ENCODE results near the gene GLYR1.
A peak's percentile ranks its signal among the peaks of the same experiment; 100 is the strongest.

GLYR1 gene

DNA sequence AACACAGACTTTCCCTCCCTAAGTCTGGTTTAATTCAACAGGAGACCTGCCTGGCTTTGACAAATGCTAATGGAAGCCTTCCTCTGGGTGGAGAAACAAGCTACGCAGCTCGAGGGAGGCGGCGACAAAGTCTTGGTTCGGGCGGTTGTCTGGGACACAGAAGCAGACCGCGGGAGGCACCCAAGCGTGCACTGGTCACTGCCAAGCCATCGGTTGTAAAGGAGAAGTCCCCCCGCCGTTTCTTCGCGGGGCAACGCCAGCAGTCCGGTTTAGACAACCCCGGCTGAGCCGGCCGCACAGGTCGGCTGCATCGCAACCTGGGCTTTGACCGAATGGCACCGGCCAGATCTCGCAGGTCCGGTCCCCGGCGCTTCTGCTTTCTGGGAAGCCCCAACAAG lies 586 bp downstream of the GLYR1 start:
- Histone ChIP-seq H3K36me3 (ENCODE audit: control insufficient read depth, insufficient read depth, low read length) (peaks cover 35% of the 10 kb centered on the region), H3K4me1 (ENCODE audit: control insufficient read depth, insufficient read depth, low read length) (peaks cover 4% of the 10 kb centered on the region; the same call in 1 of the 2 replicates), H3K9ac (ENCODE audit: low read length) (peak overlapping the region; percentile 98), H3K4me3 (ENCODE audit: low read depth, low read length) (peak overlapping the region; percentile 72), H3K27me3 (ENCODE audit: control insufficient read depth, insufficient read depth, low read length) (no peaks in the 10 kb centered on the region), H3K9me3 (ENCODE audit: control insufficient read depth, insufficient read depth, low read depth, low read length) (no peaks in the 10 kb centered on the region), H3K27ac (ENCODE audit: low read depth, low read length) (peak overlapping the region; percentile 98)

GRCh38 chr16:4840984-4841383 lies 6.1 kb downstream of the GLYR1 start:
- Histone ChIP-seq H3K36me3 (ENCODE audit: control insufficient read depth, insufficient read depth, low read length) (peaks cover 87% of the 10 kb centered on the region), H3K27ac (ENCODE audit: low read depth, low read length) (no peak overlapping the region)

GRCh38 chr16:4839942-4840341 lies 7.1 kb downstream of the GLYR1 start:
- Histone ChIP-seq H3K9me3 (ENCODE audit: control insufficient read depth, insufficient read depth, low read depth, low read length) (no peaks in the 10 kb centered on the region), H3K27ac (ENCODE audit: low read depth, low read length) (no peak overlapping the region), H3K9ac (ENCODE audit: low read length) (no peak overlapping the region), H3K4me1 (ENCODE audit: control insufficient read depth, insufficient read depth, low read length) (no peaks in the 10 kb centered on the region), H3K36me3 (ENCODE audit: control insufficient read depth, insufficient read depth, low read length) (peaks cover 88% of the 10 kb centered on the region), H3K4me3 (ENCODE audit: low read depth, low read length) (no peak overlapping the region), H3K27me3 (ENCODE audit: control insufficient read depth, insufficient read depth, low read length) (no peaks in the 10 kb centered on the region)

More at GRCh38 chr16:4840984-4841383, 6.1 kb downstream of the GLYR1 start:
- H3K27me3 ChIP-seq (ENCODE audit: control insufficient read depth, insufficient read depth, low read length) = no peaks in the 10 kb centered on the region
- no peaks in the 10 kb centered on the region for H3K9me3 ChIP-seq (ENCODE audit: control insufficient read depth, insufficient read depth, low read depth, low read length)
- no peak overlapping the region for H3K4me3 ChIP-seq (ENCODE audit: low read depth, low read length)
- 0 out of 2 replicates have a peak, but pooled peaks cover under 1% of the 10 kb centered on the region for H3K4me1 ChIP-seq (ENCODE audit: control insufficient read depth, insufficient read depth, low read length)
- H3K9ac ChIP-seq (ENCODE audit: low read length) = no peak overlapping the region

DNA sequence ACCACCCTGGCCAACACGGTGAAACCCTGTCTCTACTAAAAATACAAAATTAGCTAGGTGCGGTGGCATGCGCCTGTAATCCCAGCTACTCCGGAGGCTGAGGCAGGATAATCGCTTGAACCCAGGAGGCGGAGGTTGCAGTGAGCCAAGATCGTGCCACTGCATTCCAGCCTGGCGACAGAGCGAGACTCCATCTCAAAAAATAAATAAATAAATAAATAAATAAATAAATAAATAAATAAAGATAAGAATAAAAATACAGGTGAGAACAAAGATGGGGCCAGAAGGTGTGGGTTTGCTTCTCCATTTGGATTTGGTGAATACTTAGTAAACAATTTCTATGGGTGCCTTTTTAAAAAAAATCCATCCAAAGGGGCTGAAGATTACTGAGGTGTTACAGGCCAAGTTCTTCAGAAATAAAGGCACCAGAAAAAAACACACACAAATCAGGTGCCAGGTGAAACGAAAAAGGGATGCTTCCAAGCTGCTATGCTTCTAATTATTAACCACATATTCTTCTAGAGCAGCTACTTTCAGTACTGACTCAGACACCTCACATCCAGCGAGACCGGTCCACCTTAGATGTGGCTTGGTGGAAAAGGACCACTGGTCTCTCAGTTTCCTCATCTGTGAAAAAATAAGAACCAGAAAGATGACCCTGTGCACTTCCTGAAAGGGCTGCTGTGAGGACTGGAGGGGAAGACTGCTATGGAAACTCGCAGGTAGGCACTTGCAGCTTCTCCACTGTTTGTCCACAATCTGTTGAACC lies 9.2 kb downstream of the GLYR1 start:
- Histone ChIP-seq H3K36me3 (ENCODE audit: control insufficient read depth, insufficient read depth, low read length) (peaks cover 86% of the 10 kb centered on the region), H3K4me3 (ENCODE audit: low read depth, low read length) (no peak overlapping the region), H3K9ac (ENCODE audit: low read length) (no peak overlapping the region), H3K4me1 (ENCODE audit: control insufficient read depth, insufficient read depth, low read length) (no peaks in the 10 kb centered on the region), H3K27ac (ENCODE audit: low read depth, low read length) (no peak overlapping the region), H3K9me3 (ENCODE audit: control insufficient read depth, insufficient read depth, low read depth, low read length) (no peaks in the 10 kb centered on the region), H3K27me3 (ENCODE audit: control insufficient read depth, insufficient read depth, low read length) (no peaks in the 10 kb centered on the region)

GRCh38 chr16:4836727-4837126 lies 10.4 kb downstream of the GLYR1 start:
- Histone ChIP-seq H3K36me3 (ENCODE audit: control insufficient read depth, insufficient read depth, low read length) (peaks cover 89% of the 10 kb centered on the region), H3K4me3 (ENCODE audit: low read depth, low read length) (no peak overlapping the region), H3K4me1 (ENCODE audit: control insufficient read depth, insufficient read depth, low read length) (no peaks in the 10 kb centered on the region), H3K27ac (ENCODE audit: low read depth, low read length) (no peak overlapping the region), H3K27me3 (ENCODE audit: control insufficient read depth, insufficient read depth, low read length) (no peaks in the 10 kb centered on the region), H3K9me3 (ENCODE audit: control insufficient read depth, insufficient read depth, low read depth, low read length) (no peaks in the 10 kb centered on the region), H3K9ac (ENCODE audit: low read length) (no peak overlapping the region)

- no peak overlapping the region for H3K4me3 ChIP-seq (ENCODE audit: low read depth, low read length)
- no peaks in the 10 kb centered on the region for H3K27me3 ChIP-seq (ENCODE audit: control insufficient read depth, insufficient read depth, low read length)
- H3K4me1 ChIP-seq (ENCODE audit: control insufficient read depth, insufficient read depth, low read length) = no peaks in the 10 kb centered on the region
- no peak overlapping the region for H3K9ac ChIP-seq (ENCODE audit: low read length)
- no peak overlapping the region for H3K27ac ChIP-seq (ENCODE audit: low read depth, low read length)
- no peaks in the 10 kb centered on the region for H3K9me3 ChIP-seq (ENCODE audit: control insufficient read depth, insufficient read depth, low read depth, low read length)
- H3K36me3 ChIP-seq (ENCODE audit: control insufficient read depth, insufficient read depth, low read length) = peaks cover 86% of the 10 kb centered on the region
These were observed 13.5 kb downstream of the GLYR1 start for GRCh38 chr16:4833584-4833983.

GRCh38 chr16:4832698-4833343 lies 14.3 kb downstream of the GLYR1 start:
- no peaks in the 10 kb centered on the region for H3K4me1 ChIP-seq (ENCODE audit: control insufficient read depth, insufficient read depth, low read length)
- peaks cover 84% of the 10 kb centered on the region for H3K36me3 ChIP-seq (ENCODE audit: control insufficient read depth, insufficient read depth, low read length)
- H3K4me3 ChIP-seq (ENCODE audit: low read depth, low read length) = no peak overlapping the region
- H3K9me3 ChIP-seq (ENCODE audit: control insufficient read depth, insufficient read depth, low read depth, low read length) = no peaks in the 10 kb centered on the region
- no peak overlapping the region for H3K9ac ChIP-seq (ENCODE audit: low read length)
- H3K27me3 ChIP-seq (ENCODE audit: control insufficient read depth, insufficient read depth, low read length) = no peaks in the 10 kb centered on the region
- H3K27ac ChIP-seq (ENCODE audit: low read depth, low read length) = no peak overlapping the region

GRCh38 chr16:4831616-4832015 lies 15.5 kb downstream of the GLYR1 start:
- no peaks in the 10 kb centered on the region for H3K4me1 ChIP-seq (ENCODE audit: control insufficient read depth, insufficient read depth, low read length)
- H3K27ac ChIP-seq (ENCODE audit: low read depth, low read length) = no peak overlapping the region
- H3K36me3 ChIP-seq (ENCODE audit: control insufficient read depth, insufficient read depth, low read length) = peaks cover 83% of the 10 kb centered on the region
- no peaks in the 10 kb centered on the region for H3K9me3 ChIP-seq (ENCODE audit: control insufficient read depth, insufficient read depth, low read depth, low read length)
- H3K27me3 ChIP-seq (ENCODE audit: control insufficient read depth, insufficient read depth, low read length) = no peaks in the 10 kb centered on the region
- H3K9ac ChIP-seq (ENCODE audit: low read length) = no peak overlapping the region
- no peak overlapping the region for H3K4me3 ChIP-seq (ENCODE audit: low read depth, low read length)

- H3K27me3 ChIP-seq (ENCODE audit: control insufficient read depth, insufficient read depth, low read length) = no peaks in the 10 kb centered on the region
- H3K36me3 ChIP-seq (ENCODE audit: control insufficient read depth, insufficient read depth, low read length) = peaks cover 82% of the 10 kb centered on the region
- H3K4me3 ChIP-seq (ENCODE audit: low read depth, low read length) = no peak overlapping the region
- H3K27ac ChIP-seq (ENCODE audit: low read depth, low read length) = no peak overlapping the region
- H3K4me1 ChIP-seq (ENCODE audit: control insufficient read depth, insufficient read depth, low read length) = no peaks in the 10 kb centered on the region
- no peaks in the 10 kb centered on the region for H3K9me3 ChIP-seq (ENCODE audit: control insufficient read depth, insufficient read depth, low read depth, low read length)
- no peak overlapping the region for H3K9ac ChIP-seq (ENCODE audit: low read length)
These were observed 16.7 kb downstream of the GLYR1 start for GRCh38 chr16:4830408-4830807.

- Histone ChIP-seq H3K36me3 (ENCODE audit: control insufficient read depth, insufficient read depth, low read length) (peaks cover 84% of the 10 kb centered on the region), H3K9me3 (ENCODE audit: control insufficient read depth, insufficient read depth, low read depth, low read length) (no peaks in the 10 kb centered on the region), H3K4me1 (ENCODE audit: control insufficient read depth, insufficient read depth, low read length) (no peaks in the 10 kb centered on the region), H3K27ac (ENCODE audit: low read depth, low read length) (no peak overlapping the region), H3K4me3 (ENCODE audit: low read depth, low read length) (no peak overlapping the region), H3K27me3 (ENCODE audit: control insufficient read depth, insufficient read depth, low read length) (no peaks in the 10 kb centered on the region), H3K9ac (ENCODE audit: low read length) (no peak overlapping the region)
These were observed 18.3 kb downstream of the GLYR1 start for GRCh38 chr16:4828567-4829321.

DNA sequence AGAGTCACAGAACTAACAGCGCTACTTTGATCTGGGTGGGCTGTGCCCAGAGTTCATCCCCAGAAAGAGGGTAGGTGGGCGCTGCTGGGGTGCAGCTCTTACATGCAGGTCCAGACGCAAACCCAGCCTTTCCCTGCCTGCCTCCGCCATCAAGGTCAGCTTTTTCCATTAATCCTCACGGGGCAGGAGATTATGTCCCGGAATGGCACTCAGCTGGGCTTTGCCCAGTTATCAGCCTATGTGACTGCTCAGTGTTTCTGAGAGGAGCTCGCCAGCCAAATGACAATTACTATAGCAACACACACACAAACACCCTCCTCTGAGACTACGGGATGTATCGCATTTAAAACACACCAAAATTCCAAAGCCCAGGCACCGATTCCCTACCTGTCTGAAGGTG lies 20.1 kb downstream of the GLYR1 start:
- Histone ChIP-seq H3K9me3 (ENCODE audit: control insufficient read depth, insufficient read depth, low read depth, low read length) (no peaks in the 10 kb centered on the region), H3K4me3 (ENCODE audit: low read depth, low read length) (no peak overlapping the region), H3K27me3 (ENCODE audit: control insufficient read depth, insufficient read depth, low read length) (no peaks in the 10 kb centered on the region), H3K9ac (ENCODE audit: low read length) (no peak overlapping the region), H3K27ac (ENCODE audit: low read depth, low read length) (no peak overlapping the region), H3K4me1 (ENCODE audit: control insufficient read depth, insufficient read depth, low read length) (no peaks in the 10 kb centered on the region), H3K36me3 (ENCODE audit: control insufficient read depth, insufficient read depth, low read length) (peaks cover 83% of the 10 kb centered on the region)
